Lower leg skin (tissue), 3 donors: Measurements from ENCODE around the gene EZR.

Experiments used
- POLR2A ChIP-seq, 2 donors: fragments of 450-650 bp; IDR thresholded peaks; one replicate each; pipeline ENCODE4 v1.6.1; 2016 to 2017; ENCODE audit warnings: antibody characterized with exemption in 2 of 2, mild to moderate bottlenecking in 1 of 2, moderate library complexity in 1 of 2
- TF ChIP-seq, protein P1 (sequence below), 3 donors: fragments of 450-650 bp; IDR thresholded peaks; one replicate each; pipeline ENCODE4 v1.5.1; 2016; ENCODE audit warnings: antibody characterized with exemption in 3 of 3, mild to moderate bottlenecking in 3 of 3, moderate library complexity in 2 of 3

- TF ChIP-seq POLR2A (IDR thresholded peaks at IDR 0.05), result no peak
- TF ChIP-seq, protein P1, sequence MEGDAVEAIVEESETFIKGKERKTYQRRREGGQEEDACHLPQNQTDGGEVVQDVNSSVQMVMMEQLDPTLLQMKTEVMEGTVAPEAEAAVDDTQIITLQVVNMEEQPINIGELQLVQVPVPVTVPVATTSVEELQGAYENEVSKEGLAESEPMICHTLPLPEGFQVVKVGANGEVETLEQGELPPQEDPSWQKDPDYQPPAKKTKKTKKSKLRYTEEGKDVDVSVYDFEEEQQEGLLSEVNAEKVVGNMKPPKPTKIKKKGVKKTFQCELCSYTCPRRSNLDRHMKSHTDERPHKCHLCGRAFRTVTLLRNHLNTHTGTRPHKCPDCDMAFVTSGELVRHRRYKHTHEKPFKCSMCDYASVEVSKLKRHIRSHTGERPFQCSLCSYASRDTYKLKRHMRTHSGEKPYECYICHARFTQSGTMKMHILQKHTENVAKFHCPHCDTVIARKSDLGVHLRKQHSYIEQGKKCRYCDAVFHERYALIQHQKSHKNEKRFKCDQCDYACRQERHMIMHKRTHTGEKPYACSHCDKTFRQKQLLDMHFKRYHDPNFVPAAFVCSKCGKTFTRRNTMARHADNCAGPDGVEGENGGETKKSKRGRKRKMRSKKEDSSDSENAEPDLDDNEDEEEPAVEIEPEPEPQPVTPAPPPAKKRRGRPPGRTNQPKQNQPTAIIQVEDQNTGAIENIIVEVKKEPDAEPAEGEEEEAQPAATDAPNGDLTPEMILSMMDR (IDR thresholded peaks at IDR 0.05), result no peak
These were observed at the start of gene EZR for GRCh38 chr6:158819213-158819976.
